ENCODE results near the gene RPS6KL1. TPM values are rescaled to one million over a fixed set of nuclear protein-coding genes. Genes with fewer than 3 reads are reported as not detected.

Gene RPS6KL1
- total and polyA plus RNA-seq, 12 donors = 10.3 to 27.1 (median 21.9) TPM

GRCh38 chr14:74927225-74927624, 4.2 kb upstream of the RPS6KL1 start:
- WGBS, 2 donors = 81 to 83% methylated on average over 6 of the region's 6 CpGs
- Histone ChIP-seq H3K4me1 (peaks cover 0 to 21% (median 15%) of the 10 kb centered on the region in 9 donors), H3K27ac (no peak overlapping the region), H3K4me3 (no peak overlapping the region), H3K9me3 (no peaks in the 10 kb centered on the region), H3K36me3 (no peaks in the 10 kb centered on the region), H3K27me3 (peaks cover 0 to 14% (median 0%) of the 10 kb centered on the region in 7 donors)
- no peak for ATAC-seq
- intact Hi-C loops (cut with DNase I) = no loop called here
- TF ChIP-seq CTCF (IDR thresholded peaks at IDR 0.05) = no peak
- no peak for DNase-seq

DNA sequence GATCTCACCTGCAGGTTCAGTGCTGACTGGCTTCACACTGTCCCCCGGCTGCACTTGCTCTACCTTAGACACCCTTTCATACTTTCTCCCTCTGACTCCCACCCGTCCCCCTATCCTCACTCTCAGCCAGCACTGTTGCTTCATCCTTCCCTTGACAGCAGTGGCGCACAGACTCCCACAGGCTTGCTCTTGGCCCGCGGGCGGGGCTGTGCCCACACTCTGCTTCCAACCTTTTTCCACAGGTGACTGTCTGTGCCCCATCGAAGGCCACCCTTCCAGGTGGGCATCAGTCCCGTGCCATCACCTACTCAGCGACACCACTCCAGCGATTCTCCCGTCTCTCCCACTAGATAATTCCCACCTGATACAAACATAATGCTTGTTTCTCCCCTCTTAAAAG, 1.0 kb upstream of the RPS6KL1 start:
- no peaks in the 10 kb centered on the region for H3K9me3 ChIP-seq

GRCh38 chr14:74921987-74922751, 891 bp downstream of the RPS6KL1 start:
- no peak for ATAC-seq
- 73 to 76% methylated on average over 19 of the region's 19 CpGs for WGBS, 2 donors
- Histone ChIP-seq H3K4me1 (peaks cover 10 to 35% (median 25%) of the 10 kb centered on the region in 9 donors), H3K4me3 (peak overlapping the region; percentile 66 to 81 (median 74)), H3K36me3 (peaks cover 0 to 8% (median 0%) of the 10 kb centered on the region in 9 donors), H3K27ac (peak overlapping the region in 8 of 10 donors; percentile 50 to 80 (median 67)), H3K27me3 (peaks cover 0 to 14% (median 0%) of the 10 kb centered on the region in 7 donors), H3K9me3 (no peaks in the 10 kb centered on the region)
- intact Hi-C loops (cut with DNase I) = no loop called here
- no peak for DNase-seq
- TF ChIP-seq CTCF (IDR thresholded peaks at IDR 0.05) = no peak

More for the DNA sequence above, 1.0 kb upstream of the RPS6KL1 start:
- Histone ChIP-seq H3K36me3 (peaks cover 0 to 8% (median 0%) of the 10 kb centered on the region in 9 donors), H3K27ac (no peak overlapping the region), H3K27me3 (peaks cover 0 to 14% (median 0%) of the 10 kb centered on the region in 7 donors), H3K4me3 (no peak overlapping the region), H3K4me1 (peaks cover 0 to 19% (median 9%) of the 10 kb centered on the region in 9 donors)
- DNase-seq = no peak
- intact Hi-C loops (cut with DNase I) = no loop called here
- no peak for TF ChIP-seq CTCF (IDR thresholded peaks at IDR 0.05)
- ATAC-seq = no peak
- WGBS, 2 donors = 91 to 92% methylated on average over 11 of the region's 11 CpGs

DNA sequence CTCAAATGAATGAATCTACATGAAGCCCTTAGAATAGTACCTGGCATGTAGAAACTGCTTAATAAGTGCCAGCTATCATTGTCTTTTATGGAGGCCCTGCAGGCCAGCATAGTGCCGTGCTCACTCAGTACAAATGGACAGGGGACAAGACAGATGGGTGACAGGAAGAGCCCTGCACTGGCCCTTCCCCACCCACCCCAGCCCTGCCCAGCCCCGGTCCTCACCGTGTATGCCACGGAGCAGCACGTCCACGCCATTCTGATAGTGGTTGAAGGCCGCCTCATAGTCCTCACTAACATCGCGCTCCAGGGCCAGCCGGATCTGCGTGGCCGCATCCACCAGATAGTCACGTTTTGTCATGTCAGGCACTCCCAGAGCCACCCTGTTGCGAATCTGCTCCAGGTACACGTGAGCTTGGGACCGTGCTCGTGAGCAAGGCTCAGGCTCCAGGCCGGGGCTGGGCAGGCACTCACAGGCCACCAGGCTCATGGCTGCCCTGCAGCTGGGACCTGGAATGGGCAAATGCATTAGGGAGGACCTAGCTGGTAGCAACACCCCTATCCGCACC, 1.9 kb downstream of the RPS6KL1 start:
- no peaks in the 10 kb centered on the region for H3K9me3 ChIP-seq
- H3K4me1 ChIP-seq = peaks cover 14 to 46% (median 34%) of the 10 kb centered on the region in 9 donors
- whole genome bisulfite sequencing, 2 donors = 94 to 95% methylated on average over 19 of the region's 19 CpGs
- peaks cover 0 to 14% (median 0%) of the 10 kb centered on the region in 7 donors for H3K27me3 ChIP-seq
- no peak for TF ChIP-seq CTCF (IDR thresholded peaks at IDR 0.05)
- DNase-seq (no peak), ATAC-seq (no peak)
- H3K36me3 ChIP-seq = peaks cover 0 to 8% (median 0%) of the 10 kb centered on the region in 9 donors
- H3K4me3 ChIP-seq = no peak overlapping the region
- intact Hi-C loops (cut with DNase I) = no loop called here
- H3K27ac ChIP-seq = no peak overlapping the region
